ENCODE measurements around the gene SLC6A4.

Gene SLC6A4

DNA sequence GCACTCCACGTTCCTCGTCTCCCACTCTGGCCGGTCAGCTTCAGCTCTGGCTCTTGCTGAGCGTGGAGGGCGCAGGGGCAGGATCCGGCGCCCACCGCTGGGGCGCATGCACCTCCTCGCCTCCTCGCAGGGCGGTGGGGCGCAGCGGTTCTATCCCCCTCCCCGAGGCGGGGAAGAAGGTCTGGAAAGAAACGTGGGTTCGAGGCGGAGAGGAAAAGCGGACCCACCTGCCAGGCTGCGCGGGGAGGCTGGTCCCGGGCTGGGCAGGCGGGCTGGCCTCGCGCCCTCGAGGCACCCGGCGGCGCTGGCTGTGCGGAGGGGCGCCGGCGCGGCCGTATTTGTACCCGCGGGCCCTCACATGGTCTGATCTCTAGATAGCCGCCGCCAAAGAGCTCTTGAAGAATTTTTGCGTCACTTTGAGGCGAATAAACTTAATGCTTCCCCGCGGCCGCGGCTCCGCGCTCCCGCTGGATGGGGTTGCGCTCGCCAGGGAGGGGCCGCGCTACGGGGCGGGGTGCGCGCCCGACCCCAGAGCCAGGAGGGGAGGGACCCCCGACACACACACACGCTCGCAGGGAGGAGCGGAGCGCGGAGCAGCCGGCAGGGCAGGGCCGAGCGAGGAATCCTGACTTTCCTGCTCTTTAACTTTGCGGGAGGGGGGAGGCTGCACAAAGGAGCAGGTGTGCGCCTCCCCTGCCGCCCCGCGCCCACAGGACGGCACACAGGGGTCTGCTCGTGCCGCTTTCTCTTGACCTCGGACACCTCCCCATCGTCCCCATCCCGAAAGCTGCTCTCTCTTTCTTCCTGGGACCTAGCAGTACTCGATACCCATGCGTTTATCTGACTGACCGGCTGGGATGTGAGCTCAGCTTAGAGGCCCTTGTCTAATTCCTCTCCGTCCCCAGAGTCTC is at the start of gene SLC6A4:
Gene SLC6A4 (minus strand): TSS at position 312 of the 911 bp plus-strand sequence. CDS start 13,739 bp downstream, outside the sequence.
- DNase-seq = no peak

DNA sequence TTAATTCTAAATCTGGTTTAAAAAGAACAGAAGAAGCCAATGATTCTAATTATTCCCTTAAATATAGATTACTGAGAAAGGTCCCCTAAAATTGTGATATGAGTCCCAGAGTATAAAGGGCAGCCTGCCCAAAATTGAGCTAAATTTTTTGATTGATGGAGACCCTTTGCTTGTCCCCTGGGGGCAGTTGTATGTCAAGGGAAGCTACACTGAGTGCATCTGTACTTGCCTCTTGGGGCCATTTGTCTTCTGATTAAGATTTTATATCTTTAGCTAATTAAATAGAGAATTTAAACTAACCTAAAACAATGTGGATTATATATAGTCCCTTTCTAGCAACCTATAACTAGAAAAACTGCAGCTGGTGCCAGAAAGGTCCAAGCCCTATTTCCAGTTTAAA is 43.7 kb upstream of the SLC6A4 start:
- no peak for DNase-seq

DNA sequence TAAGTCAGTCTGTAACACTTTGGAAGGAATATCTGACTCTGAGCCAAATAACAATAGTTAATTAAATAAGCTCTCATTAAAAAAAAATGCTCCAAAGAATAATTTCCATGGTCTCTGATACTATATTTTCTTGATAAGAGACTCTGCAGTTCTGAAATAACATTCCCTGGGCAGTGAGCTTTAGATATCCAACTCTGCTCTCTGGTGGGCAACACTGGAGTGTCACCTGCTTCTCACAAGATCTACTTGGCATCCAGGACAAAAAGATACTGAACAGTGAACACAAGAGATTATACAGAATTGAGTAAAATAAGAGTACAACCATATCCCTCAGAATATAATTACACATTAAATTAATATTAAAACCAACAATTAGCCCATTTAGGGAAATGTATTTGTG is 42.5 kb upstream of the SLC6A4 start:
- no peak for DNase-seq

DNA sequence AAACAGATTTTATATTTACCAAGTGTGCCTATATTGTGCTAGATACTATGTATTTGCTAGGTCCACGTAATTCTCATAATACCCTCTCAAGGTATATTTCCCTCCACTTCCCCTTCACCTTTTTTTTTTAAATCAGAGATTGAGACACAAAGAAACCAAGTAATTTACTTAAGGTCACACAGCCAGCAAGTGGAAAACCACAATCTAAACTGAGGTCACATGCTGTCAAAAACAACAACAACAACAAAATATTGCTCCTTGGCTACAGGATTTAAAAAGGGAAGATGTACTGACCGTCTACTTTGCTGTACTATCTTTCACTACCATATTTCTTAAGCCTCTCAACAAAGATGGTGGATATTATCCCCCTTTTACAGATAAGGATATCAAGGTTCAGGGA is 40.4 kb upstream of the SLC6A4 start:
- DNase-seq = no peak

DNA sequence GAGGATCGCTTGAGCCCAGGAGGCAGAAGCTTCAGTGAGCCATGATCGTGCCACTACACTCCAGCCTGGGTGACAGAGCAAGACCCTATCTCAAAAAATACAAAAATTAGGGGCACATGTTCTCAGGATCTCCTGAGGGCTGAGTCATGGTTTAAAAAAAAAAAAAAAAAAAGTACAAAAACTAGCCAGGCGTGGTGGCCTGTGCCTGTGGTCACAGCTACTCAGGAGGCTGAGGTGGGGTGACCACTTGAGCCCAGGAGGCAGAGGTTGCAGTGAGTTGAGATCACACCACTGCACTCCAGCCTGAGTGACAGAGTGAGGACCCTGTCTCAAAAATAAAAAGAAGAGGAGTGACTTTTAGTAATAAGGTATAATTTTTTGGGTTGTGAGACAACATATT is 39.4 kb upstream of the SLC6A4 start:
- DNase-seq = no peak

DNA sequence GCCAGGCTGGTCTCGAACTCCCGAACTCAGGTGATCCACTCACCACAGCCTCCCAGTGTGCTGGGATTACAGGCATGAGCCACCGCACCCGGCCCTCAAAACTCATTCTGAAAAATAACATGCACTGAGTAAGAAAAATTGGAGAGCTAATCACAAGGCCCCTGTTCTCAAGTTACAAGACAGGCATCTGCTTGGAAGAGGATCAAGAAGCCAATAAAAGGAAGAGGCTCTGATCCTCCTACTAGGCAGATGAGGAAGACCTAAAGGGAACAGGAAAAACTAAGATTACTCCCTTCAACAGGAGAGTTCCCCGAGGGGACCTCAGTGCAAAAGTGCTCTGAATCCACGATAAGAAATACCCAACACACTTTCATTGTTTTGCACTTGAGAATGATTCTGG is 37.9 kb upstream of the SLC6A4 start:
- no peak for DNase-seq

DNA sequence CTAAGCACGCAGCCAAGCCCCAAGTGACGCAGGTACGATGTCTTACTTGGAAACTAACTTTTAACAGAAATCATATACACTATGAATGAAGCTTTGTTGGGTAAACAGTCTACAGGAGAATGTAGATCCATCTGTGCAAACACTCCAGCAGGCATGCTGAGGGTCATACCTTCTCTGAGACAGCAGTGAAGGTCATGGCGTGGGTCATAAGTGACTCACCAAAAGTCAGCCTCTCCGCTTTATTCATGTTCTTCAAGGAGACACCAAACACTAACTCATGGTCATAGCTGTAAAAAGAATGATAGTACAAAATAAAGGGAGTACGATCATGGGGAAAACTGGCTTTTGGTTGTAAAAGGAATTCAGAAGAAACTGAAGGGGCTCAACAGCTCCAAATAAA is 35.6 kb upstream of the SLC6A4 start:
- no peak for DNase-seq

DNA sequence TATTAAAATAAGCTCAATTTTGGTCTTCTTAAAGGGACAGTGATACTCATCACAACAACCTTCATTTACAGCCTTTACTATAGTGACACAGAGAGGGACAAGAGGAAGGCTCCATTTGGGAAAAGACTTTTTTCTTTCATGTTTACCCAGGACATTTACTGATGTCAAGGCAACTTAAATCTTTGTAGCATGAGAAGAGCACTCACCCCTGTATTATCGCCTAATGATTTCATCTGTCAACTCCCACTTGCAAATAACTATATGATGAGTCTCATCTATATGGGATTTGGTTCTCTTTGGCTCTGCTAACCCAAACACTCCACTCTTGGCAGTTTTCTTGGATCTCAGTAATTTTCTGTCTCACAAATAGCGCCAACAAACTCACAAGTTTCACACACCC is 32.1 kb upstream of the SLC6A4 start:
- DNase-seq = no peak

DNA sequence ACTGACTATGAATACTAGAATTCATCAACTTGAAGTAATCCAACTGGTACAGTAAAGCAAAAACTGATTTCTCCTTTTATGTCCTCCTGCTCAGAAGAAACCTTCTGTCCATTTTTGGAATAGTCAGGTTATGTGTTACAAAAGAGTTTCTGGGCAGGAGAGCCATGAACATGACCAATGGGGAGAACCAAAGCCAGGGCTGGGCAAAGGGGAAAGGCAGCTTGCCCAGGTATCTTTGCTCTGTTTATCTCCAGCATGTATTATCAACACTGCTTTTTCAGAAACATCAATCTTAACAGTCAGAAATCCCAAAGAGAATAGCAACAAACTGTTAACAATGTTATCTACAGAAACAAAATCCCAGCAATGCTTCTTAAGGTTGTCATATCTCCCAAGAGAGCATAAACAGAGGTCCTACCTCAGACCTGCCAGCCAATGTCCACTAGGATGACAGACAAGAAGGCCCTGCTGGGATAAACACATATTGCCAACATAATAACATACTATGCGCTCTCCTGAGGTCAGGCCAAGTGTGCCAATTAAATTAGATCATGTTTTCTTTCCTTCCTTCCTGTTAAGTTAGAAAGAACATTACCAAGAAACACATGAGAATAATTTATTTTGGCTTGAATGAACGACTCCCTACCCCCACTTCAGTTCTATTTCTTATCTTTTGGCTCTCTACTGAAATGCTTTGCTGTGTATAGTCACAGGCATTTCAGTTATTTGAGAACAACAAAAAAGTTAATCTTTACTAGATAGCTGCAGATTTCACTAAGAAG is 28.2 kb upstream of the SLC6A4 start:
- no peak for DNase-seq

DNA sequence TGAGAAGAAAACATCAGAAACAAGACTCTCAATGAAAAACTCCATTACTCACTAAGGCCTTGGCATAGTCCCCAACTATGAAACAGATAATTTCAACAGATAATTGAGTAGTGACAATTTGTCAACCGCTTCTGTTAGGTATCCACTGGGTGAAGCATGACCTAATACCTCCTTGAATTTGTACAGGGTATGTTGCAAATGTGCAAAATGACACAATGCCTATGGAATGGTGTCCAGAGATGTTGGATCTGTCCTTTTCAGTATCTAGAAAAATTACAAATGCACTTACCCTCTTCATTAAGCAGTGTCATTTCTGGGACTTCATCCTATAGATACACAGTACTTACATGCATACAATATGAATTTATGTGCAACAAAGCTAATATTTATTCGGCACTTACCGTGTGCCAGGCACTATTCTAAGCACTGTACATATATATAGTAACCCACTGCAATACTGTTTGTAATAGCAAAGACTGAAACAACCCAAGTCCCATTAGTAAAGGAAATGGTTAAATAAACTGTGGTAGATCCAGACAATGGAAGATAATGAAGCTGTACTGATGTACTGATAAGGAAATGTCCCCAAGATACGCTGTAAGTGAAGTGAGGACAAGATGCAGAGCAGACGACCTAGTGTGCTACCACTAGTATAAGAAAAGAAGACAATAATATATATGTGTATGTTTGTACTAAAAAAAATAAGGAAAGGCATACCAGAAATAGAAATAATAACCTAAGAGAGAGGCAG is 21.4 kb upstream of the SLC6A4 start:
- DNase-seq = no peak

DNA sequence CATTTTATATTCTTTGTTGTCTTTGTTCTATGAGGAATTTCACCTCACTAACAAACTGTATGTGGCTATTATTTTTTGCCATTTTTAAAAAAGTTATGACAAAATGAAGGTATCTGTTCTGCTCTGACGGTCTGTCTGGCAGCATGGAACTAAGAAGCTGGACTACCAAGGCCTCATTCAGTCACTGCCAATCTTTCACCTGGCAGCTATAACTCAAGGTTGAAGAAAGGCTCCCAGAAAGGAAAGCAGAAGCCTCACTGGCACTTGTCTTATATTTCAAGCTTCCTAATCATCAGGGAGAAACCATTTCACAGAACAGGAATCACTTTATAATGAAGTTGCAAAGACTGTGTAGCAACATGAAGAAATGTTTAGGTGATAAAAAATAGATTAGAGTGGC is 18.7 kb upstream of the SLC6A4 start:
- no peak for DNase-seq

DNA sequence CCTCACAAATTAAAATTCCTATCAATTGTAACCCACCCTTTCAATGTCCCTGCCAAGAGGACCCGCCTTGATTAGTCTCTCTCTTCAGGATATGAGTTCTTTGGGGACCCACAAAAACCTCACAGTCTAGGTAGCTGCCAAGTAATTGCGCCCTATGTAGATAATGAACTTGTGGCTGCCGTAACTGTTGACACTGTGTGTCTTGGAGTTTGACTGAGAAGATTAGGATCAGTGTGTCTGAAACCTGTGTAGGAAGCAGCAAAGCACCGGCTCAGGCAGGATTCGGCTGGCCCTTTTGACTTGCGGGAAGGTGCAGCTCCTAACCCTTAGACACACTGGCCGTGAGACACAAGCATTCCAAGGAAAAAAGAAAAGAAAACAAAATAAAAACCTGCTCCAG is 17.8 kb upstream of the SLC6A4 start:
- DNase-seq = no peak

DNA sequence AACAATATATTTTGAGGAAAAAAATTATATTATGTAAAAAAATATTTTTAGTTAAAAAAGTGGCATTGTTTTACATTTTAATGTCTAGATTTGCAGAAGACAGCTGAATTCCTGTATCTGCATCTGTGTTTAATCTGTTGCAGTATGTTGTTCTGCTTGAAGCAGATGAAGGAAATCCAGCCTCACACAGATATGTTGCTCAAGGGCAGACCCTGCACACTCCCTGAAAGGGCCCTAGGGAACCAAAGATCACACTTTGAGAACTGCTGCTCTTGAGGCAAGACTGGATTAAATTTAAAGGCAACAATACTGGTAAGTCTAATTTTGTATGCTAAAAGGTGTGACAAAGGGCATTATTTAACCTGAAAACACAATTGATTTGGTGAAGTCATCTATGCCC is 16.4 kb upstream of the SLC6A4 start:
- no peak for DNase-seq

DNA sequence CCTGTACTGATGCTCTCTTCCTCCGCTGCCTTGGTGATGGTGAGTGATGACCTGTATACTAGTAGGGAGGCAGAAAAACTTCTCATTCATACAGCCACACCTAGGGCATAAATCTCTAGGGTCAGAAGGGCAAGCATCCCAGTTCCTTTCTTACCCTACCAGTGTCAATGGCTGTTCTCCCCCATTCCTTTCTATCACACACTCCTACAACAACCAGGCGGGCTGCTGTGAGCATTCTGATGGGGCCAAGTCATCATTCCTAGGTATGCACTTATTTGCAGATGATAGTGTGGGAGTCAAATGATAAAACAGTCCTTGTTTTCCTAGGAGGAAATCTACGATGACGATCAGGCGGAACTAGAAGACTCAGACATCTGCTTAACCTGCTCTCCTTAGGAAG is 14.0 kb upstream of the SLC6A4 start:
- DNase-seq = no peak

DNA sequence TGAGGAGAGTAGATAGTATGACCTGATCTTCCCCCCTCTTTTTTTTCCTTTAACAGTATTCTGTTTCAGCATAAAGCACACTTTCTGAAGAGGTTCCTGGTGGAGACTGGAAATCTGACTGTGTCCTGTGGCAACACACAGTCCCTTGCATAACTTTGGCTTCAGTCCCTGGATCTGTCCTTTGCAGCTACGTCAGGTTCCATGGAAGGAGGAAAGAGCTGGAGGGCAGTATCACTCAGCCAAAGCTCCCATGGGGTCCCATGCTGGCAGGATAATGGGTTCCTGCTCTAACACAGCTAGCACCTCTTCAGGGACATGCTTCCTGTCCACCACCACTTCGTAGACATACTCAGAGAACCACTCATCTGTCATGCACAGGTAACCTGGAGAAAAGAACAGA is 13.3 kb upstream of the SLC6A4 start:
- no peak for DNase-seq

DNA sequence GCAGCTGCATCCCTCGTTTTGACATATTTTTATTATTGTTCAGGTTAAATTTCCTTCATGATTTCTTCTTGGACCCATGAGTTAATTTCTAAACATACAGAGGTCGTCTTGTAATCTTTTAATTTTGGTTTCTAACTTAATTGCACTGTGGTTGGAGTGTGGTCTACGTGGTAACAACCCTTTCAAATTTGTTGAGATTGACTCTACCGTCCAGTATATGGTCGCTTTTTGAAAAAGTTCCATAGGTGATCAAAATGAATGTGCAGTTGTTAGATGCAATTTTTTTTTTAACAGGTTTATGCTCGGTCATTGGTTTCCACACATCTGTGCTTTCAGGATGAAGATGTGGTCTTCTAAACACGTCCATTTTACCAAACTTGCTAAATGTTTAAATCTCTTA is 11.0 kb upstream of the SLC6A4 start:
- DNase-seq = no peak

DNA sequence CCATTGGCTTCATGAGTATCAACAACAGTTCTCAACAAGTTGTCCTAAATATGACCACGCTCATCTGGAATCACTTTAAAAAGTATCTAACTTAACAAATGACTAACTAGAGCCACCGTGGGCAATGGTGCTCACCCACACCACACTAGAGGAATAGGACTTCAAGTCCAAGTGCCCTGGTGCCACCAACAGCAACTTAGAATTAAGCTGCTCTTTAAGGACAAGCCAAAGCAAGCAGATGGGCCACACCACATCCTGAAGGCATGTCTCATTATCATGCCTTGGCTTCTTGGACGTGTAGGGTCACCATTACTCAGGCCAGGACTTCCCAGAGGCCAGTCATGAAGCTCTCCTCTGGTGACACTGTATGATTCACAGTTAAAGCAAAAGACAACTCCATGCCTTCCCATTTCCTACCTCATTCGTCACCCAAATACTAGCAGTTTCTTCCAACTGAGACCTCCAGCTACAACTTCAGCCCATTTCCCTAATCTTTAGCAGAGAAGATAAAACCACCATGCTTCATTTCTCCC is 9.4 kb upstream of the SLC6A4 start:
- no peak for DNase-seq

DNA sequence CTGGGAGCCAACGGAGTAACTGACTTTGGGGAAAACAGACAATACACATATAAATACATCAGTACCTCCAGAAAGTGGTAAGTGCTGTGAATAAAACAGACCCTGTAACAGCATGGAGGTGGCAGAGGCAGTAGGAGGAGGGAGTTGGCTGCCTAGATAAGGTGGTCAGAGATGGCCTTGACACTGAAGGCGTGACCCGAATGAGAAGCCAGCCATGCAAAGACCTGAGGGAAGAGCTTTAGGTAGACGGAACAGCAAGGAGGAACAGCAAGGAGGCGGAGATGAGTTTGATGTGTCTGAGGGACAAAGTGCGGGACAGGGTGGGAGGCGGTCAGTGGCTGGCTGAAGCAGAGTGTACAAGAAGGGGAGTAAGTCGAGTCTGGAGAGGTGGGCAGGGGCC is 8.1 kb upstream of the SLC6A4 start:
- no peak for DNase-seq

DNA sequence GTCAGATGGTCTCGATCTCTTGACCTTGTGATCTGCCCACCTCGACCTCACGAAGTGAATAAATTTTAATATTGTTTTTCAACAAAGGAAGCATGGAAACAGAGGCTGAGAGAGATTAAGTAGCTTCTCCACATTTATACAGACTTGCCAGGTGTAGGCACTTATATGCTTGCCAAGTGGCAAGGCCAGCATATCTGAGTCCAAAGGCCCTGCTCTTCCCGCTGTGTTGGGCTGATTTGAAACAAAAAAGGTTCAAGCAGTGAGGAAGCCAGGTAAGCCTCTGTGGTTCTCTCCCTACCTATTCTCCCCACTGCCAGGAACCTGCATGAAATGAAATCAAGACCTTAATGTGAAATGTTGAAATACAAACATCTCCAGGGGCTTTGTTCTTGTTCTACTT is 7.5 kb upstream of the SLC6A4 start:
- no peak for DNase-seq

DNA sequence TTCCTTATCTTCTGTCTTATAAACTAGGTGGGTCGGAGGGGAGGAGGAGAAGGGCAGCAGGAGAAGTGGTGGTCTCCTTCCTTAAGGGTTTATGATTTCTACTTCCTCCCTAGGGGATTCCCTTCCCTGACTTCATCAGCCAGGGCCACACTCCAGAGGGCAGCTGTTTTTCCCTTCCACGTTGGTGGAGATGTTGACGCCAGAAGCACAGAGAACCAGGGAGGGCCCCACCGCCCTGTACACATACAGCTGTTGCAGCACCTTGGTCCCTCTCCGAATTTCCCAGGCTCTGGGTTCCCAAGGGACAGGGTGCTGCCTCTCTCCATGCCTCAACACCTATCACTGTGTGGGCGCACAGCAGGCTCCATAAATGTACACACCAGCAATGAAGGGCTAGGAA is 5.6 kb upstream of the SLC6A4 start:
- no peak for DNase-seq

DNA sequence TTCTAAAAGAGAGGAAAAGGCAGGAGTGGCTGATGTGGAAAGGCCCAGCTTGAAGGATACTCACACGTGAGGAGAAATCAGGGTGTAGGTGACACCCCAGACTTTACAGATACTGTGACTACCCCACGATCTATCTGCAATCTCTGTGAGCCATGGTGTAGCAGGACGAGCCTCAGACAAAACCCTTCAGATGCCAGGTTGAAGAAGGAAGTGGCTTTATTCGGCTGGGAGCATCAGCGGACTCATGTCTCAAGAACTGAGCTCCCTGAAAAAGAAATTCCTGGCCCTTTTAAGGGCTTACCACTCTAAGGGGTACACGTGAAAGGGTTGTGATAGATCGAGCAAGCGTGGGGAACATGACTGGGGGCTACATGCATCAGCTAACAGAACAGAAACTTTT is 4.7 kb upstream of the SLC6A4 start:
- DNase-seq = no peak

DNA sequence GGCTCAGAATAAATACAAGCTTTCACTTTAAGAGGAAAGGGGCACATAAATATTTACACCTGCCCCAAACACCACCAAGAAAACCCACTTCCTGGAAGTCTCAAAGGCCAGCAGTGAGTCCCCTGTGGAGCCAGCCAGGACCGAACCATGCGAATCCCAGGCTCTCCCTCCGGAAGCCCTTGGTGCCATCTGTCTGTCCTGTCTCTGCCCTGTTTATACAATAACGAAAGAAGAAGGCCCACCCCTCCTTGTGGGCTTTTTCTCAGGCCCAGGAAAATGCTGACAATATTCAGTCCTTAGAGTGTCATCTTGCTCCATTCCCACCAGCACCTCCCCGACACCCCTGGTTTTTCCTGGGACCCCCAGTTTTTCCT is 3.6 kb upstream of the SLC6A4 start:
- DNase-seq = no peak

DNA sequence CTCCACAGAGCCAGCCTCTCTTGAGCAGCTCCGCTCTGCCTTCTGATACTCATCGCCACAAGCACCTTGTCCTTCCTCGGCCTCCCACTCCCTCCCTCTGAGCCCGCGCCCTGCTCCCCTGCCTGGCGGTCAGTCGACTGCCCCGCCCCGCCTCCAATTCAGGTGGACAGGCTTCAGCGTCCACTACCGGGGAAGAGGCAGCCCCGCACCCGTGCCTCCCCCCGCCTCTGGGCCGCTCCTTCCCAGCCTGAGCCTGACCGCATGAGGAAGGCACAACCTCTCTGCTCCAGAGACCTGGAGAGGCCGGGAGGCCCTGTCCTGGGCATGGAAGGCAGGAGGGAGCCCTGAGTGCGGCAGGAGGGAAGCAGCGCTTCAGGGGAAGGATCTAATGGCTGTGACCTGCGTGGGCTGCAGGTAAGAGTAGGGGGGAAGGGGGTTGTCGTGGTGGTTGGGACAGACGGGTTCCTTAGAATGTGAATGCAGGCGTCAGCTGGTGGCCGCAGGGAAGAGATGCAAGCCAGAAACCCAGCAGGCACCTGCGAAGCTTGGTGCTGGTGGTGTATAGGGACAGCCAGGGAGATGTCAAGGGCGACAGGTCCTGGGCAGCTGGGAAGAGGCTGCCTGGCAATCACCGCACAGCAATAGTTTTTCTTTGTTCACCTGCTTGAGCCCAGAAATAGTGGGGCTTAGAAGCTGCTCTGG is 3.0 kb upstream of the SLC6A4 start:
- DNase-seq = no peak
